ENCODE data around the gene CACNA1B.

- TF ChIP-seq CTCF (IDR thresholded peaks at IDR 0.05) = no peak
- no peak for TF ChIP-seq POLR2AphosphoS5 (IDR thresholded peaks at IDR 0.05; ENCODE audit: insufficient read depth in 1 of 2, low read depth in 1 of 2)
- no peak for TF ChIP-seq POLR2A (IDR thresholded peaks at IDR 0.05)
Measured at GRCh38 chr9:137879566-137880150, 2.1 kb downstream of the CACNA1B start.

Measured in vagina (tissue), 2 donors.